Activated CD4-positive, alpha-beta T cell treated with anti-CD3 and anti-CD28 coated beads, Interleukin-2, amount 10 ng/mL, durations not matched to agents 7 days and 5 days (primary cell): ENCODE results near the gene GSTM2. TPM values are rescaled to one million over a fixed set of nuclear protein-coding genes. Genes with fewer than 3 reads are reported as not detected.
"Not testable (repeated sequence)": the region's sequence is repeated elsewhere in the genome, so short reads cannot be mapped to it uniquely, and the experiment has no call there.

Experiments
- CTCF ChIA-PET: fragments of 350-600 bp; sonication (Branson Sonifier 250); formaldehyde crosslinking; loops from one replicate; lab custom pipeline; 2021; ENCODE audit warnings: antibody characterized with exemption; lab: Charles Lee
- POLR2A ChIA-PET: fragments of 350-600 bp; sonication (Branson Sonifier 250); formaldehyde crosslinking; loops from one replicate; lab custom pipeline; 2021; ENCODE audit warnings: antibody characterized with exemption; lab: Charles Lee
- DNase-seq: peaks from one replicate; pipeline ENCODE4 v3.0.0-alpha.2; 2020
- H3K27ac Mint-ChIP-seq: one replicate; pipeline ENCODE4 v1.8.0; 2021; ENCODE audit warnings: mild to moderate bottlenecking, moderate library complexity, mixed read lengths
- H3K27me3 Mint-ChIP-seq: one replicate; pipeline ENCODE4 v1.8.0; 2021; ENCODE audit warnings: mixed read lengths
- H3K36me3 Mint-ChIP-seq: one replicate; pipeline ENCODE4 v1.8.0; 2021; ENCODE audit warnings: low read depth, mixed read lengths
- H3K4me1 Mint-ChIP-seq: one replicate; pipeline ENCODE4 v1.8.0; 2021; ENCODE audit warnings: mixed read lengths
- H3K4me3 Mint-ChIP-seq: one replicate; pipeline ENCODE4 v1.8.0; 2021; ENCODE audit warnings: mild to moderate bottlenecking, moderate library complexity, mixed read lengths
- H3K9me3 Mint-ChIP-seq: one replicate; pipeline ENCODE4 v1.8.0; 2021; ENCODE audit warnings: mixed read lengths
- total RNA-seq, 2 experiments: library from RNA; stranded (reverse); gene quantifications; one replicate each; pipeline ENCODE4 v1.2.3, GENCODE V29; 2021

Gene GSTM2
- total RNA-seq, 2 experiments from 2014 or later = 33.4 to 33.5 TPM

- H3K9me3 Mint-ChIP-seq, H3K36me3 Mint-ChIP-seq, H3K27ac Mint-ChIP-seq, H3K27me3 Mint-ChIP-seq, DNase-seq, CTCF ChIA-PET, H3K4me3 Mint-ChIP-seq, POLR2A ChIA-PET: not testable (repeated sequence)
- peaks cover 19% of the 10 kb centered on the region for H3K4me1 Mint-ChIP-seq
Observed at GRCh38 chr1:109673861-109674260, 6.0 kb downstream of the GSTM2 start.

GRCh38 chr1:109676683-109677381 is 9.0 kb downstream of the GSTM2 start:
- H3K27me3 Mint-ChIP-seq, H3K4me3 Mint-ChIP-seq, DNase-seq, H3K36me3 Mint-ChIP-seq, H3K27ac Mint-ChIP-seq, H3K4me1 Mint-ChIP-seq, CTCF ChIA-PET, POLR2A ChIA-PET, H3K9me3 Mint-ChIP-seq: not testable (repeated sequence)

- no peak for DNase-seq
- Mint-ChIP-seq H3K4me1 (no peaks in the 10 kb centered on the region), H3K36me3 (no peaks in the 10 kb centered on the region), H3K9me3 (no peaks in the 10 kb centered on the region), H3K27me3 (no peaks in the 10 kb centered on the region), H3K27ac (no peak overlapping the region), H3K4me3 (no peak overlapping the region)
- CTCF ChIA-PET = no interaction called here
- POLR2A ChIA-PET = no interaction called here
Observed at GRCh38 chr1:109677459-109677858, 9.6 kb downstream of the GSTM2 start.

- H3K27ac Mint-ChIP-seq, H3K4me1 Mint-ChIP-seq, H3K27me3 Mint-ChIP-seq, H3K4me3 Mint-ChIP-seq, H3K36me3 Mint-ChIP-seq, POLR2A ChIA-PET, DNase-seq, H3K9me3 Mint-ChIP-seq: not testable (repeated sequence)
- CTCF ChIA-PET = interaction anchor here (1.2 kb wide), 1 partner anchor 38 kb away, joined by 3 read pairs; no protein-coding TSS in a partner anchor
Observed at GRCh38 chr1:109678637-109679036, 10.8 kb downstream of the GSTM2 start.

- H3K4me1 Mint-ChIP-seq = peaks cover 18% of the 10 kb centered on the region
- H3K9me3 Mint-ChIP-seq, H3K4me3 Mint-ChIP-seq, POLR2A ChIA-PET, CTCF ChIA-PET, DNase-seq, H3K27ac Mint-ChIP-seq, H3K36me3 Mint-ChIP-seq, H3K27me3 Mint-ChIP-seq: not testable (repeated sequence)
Observed at GRCh38 chr1:109684777-109685176, 16.9 kb downstream of the GSTM2 start.

- H3K36me3 Mint-ChIP-seq = peaks cover 10% of the 10 kb centered on the region
- H3K4me1 Mint-ChIP-seq = peaks cover 19% of the 10 kb centered on the region
- H3K9me3 Mint-ChIP-seq, H3K27me3 Mint-ChIP-seq, CTCF ChIA-PET, H3K27ac Mint-ChIP-seq, H3K4me3 Mint-ChIP-seq, POLR2A ChIA-PET, DNase-seq: not testable (repeated sequence)
Observed at GRCh38 chr1:109685399-109685798, 17.5 kb downstream of the GSTM2 start.

- H3K27me3 Mint-ChIP-seq, H3K9me3 Mint-ChIP-seq: not testable (repeated sequence)
Observed at GRCh38 chr1:109685890-109686289, 18.0 kb downstream of the GSTM2 start.

GRCh38 chr1:109687109-109687508 is 19.3 kb downstream of the GSTM2 start:
- H3K27me3 Mint-ChIP-seq, DNase-seq, H3K9me3 Mint-ChIP-seq, CTCF ChIA-PET: not testable (repeated sequence)
- Mint-ChIP-seq H3K4me3 (peak overlapping the region; percentile 82), H3K27ac (peak overlapping the region; percentile 91), H3K36me3 (peaks cover 14% of the 10 kb centered on the region), H3K4me1 (peaks cover 22% of the 10 kb centered on the region)
- POLR2A ChIA-PET = interaction anchor here (0.6 kb wide), 1 partner anchor 146 kb away, joined by 3 read pairs; no protein-coding TSS in a partner anchor

More at GRCh38 chr1:109685890-109686289, 18.0 kb downstream of the GSTM2 start:
- Mint-ChIP-seq H3K4me1 (peaks cover 20% of the 10 kb centered on the region), H3K36me3 (peaks cover 14% of the 10 kb centered on the region)
- H3K4me3 Mint-ChIP-seq, CTCF ChIA-PET, H3K27ac Mint-ChIP-seq, POLR2A ChIA-PET, DNase-seq: not testable (repeated sequence)

GRCh38 chr1:109687641-109688499 is 20.0 kb downstream of the GSTM2 start, which contains the start of gene GSTM1:
TSS of gene GSTM1 (plus strand) at chr1:109687817. CDS start at chr1:109687874, 57 bp downstream.
- H3K9me3 Mint-ChIP-seq = peaks cover 8% of the 10 kb centered on the region
- ChIA-PET CTCF (no interaction called here), POLR2A (interaction anchor here (0.6 kb wide), 1 partner anchor 145 kb away, joined by 3 read pairs; no protein-coding TSS in a partner anchor)
- peak within 1 kb of the TSS; percentile 82 for H3K4me3 Mint-ChIP-seq
- H3K27me3 Mint-ChIP-seq = no peaks in the 10 kb centered on the region
- H3K27ac Mint-ChIP-seq = peak within 1 kb of the TSS; percentile 91
- DNase-seq = peak; percentile 89
- peaks cover 14% of the 10 kb centered on the region for H3K36me3 Mint-ChIP-seq
- H3K4me1 Mint-ChIP-seq = peaks cover 22% of the 10 kb centered on the region

- POLR2A ChIA-PET = no interaction called here
- Mint-ChIP-seq H3K4me3 (peak overlapping the region; percentile 9), H3K27me3 (no peaks in the 10 kb centered on the region), H3K36me3 (peaks cover 11% of the 10 kb centered on the region), H3K9me3 (peaks cover 4% of the 10 kb centered on the region), H3K4me1 (peaks cover 22% of the 10 kb centered on the region), H3K27ac (no peak overlapping the region)
- CTCF ChIA-PET = no interaction called here
- DNase-seq = no peak
Observed at GRCh38 chr1:109689844-109690405, 22.1 kb downstream of the GSTM2 start.

GRCh38 chr1:109691759-109692158 is 23.9 kb downstream of the GSTM2 start:
- no peak overlapping the region for H3K27ac Mint-ChIP-seq
- no peak overlapping the region for H3K4me3 Mint-ChIP-seq
- ChIA-PET POLR2A (interaction anchor here (0.7 kb wide), 1 partner anchor 37 kb away, joined by 3 read pairs; no protein-coding TSS in a partner anchor), CTCF (no interaction called here)
- H3K36me3 Mint-ChIP-seq = peaks cover 15% of the 10 kb centered on the region
- no peaks in the 10 kb centered on the region for H3K9me3 Mint-ChIP-seq
- no peaks in the 10 kb centered on the region for H3K27me3 Mint-ChIP-seq
- DNase-seq = no peak
- peaks cover 21% of the 10 kb centered on the region for H3K4me1 Mint-ChIP-seq

- POLR2A ChIA-PET, H3K4me3 Mint-ChIP-seq, H3K27me3 Mint-ChIP-seq, DNase-seq, CTCF ChIA-PET, H3K27ac Mint-ChIP-seq, H3K4me1 Mint-ChIP-seq, H3K9me3 Mint-ChIP-seq: not testable (repeated sequence)
- H3K36me3 Mint-ChIP-seq = peaks cover 11% of the 10 kb centered on the region
Observed at GRCh38 chr1:109694400-109694799, 26.5 kb downstream of the GSTM2 start.

GRCh38 chr1:109695138-109695537 is 27.3 kb downstream of the GSTM2 start:
- H3K27ac Mint-ChIP-seq, H3K27me3 Mint-ChIP-seq, CTCF ChIA-PET, H3K4me3 Mint-ChIP-seq, H3K4me1 Mint-ChIP-seq, H3K9me3 Mint-ChIP-seq, POLR2A ChIA-PET, DNase-seq: not testable (repeated sequence)
- peaks cover 11% of the 10 kb centered on the region for H3K36me3 Mint-ChIP-seq
